Smooth muscle cell of the umbilical artery (primary cell): ENCODE measurements around the gene PIP4K2A. TPM values are rescaled to one million over a fixed set of nuclear protein-coding genes. Genes with fewer than 3 reads are reported as not detected.

Experiments used
- total RNA-seq: library from RNA; depleted of rRNA; stranded (reverse); fragments of >200 nt; gene quantifications from 2 replicates; pipeline ENCODE4 v1.2.3, GENCODE V29; 2014

Gene PIP4K2A
- total RNA-seq: 29.4 and 48.0 TPM in 2 replicates

GRCh38 chr10:22714479-22715289 is at the start of gene PIP4K2A:
Gene PIP4K2A (minus strand): TSS chr10:22714578. CDS start chr10:22714326, 252 bp downstream.

Other genes with a start within 250 kb of the PIP4K2A start
- gene ARMC3, start 213.5 kb upstream of the PIP4K2A start, total RNA-seq: not detected in 2 replicates